Daoy (cell line): ENCODE results near the gene SCGN. TPM values are rescaled to one million over a fixed set of nuclear protein-coding genes. Genes with fewer than 3 reads are reported as not detected.
"Not testable (repeated sequence)": the region's sequence is repeated elsewhere in the genome, so short reads cannot be mapped to it uniquely, and the experiment has no call there.

Source experiments
- DNase-seq: peaks from one replicate; pipeline ENCODE4 v3.0.0-alpha.2; 2015; ENCODE audit warnings: low read depth
- total RNA-seq: library from RNA; depleted of rRNA; stranded (reverse); fragments of >200 nt; shearing (Covaris generic); gene quantifications from 2 replicates; pipeline ENCODE4 v1.2.3, GENCODE V29; 2014; rRNA removed

Gene SCGN
- total RNA-seq, 1 experiment from 2014 or later, result not detected

GRCh38 chr6:25730907-25731306, 78.9 kb downstream of the SCGN start:
- no peak for DNase-seq

- no peak for DNase-seq
Measured at GRCh38 chr6:25731721-25732120, 79.7 kb downstream of the SCGN start.

DNA sequence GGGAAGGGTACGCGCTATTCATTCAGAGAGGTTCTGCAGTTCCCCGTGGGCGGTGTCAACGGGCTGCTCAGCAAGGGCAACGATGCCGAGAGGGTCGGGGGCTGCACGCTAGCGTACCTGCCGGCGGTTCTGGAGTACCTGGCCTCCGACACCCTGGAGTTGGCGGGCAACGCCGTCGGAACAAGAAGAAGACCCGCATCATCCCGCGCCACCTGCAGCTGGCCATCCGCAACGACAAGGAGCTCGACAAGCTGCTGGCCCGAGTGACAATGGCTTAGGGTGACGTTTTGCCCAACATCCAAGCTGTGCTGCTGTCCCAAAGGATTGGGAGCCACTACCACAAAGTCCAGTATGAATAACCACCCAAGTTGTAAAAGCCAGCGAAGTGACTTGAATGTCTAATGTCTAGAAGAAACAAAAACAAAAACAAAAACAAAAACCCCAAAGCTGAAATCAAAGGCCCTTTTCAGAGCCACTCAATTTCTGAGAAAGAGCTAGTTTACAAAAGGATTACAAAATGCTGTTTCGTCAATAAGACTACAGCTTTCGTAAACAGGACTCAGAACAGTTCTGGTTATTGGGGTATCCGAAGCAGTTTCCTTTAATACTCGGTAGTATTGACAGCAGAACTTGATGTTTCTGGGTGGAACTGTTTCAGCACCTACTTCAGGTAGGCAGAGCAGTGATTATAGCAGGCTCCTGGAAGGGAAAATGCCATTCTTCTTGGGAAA, 80.6 kb downstream of the SCGN start:
- no peak for DNase-seq

- DNase-seq, result no peak
Measured at GRCh38 chr6:25735261-25735660, 83.2 kb downstream of the SCGN start.

DNA sequence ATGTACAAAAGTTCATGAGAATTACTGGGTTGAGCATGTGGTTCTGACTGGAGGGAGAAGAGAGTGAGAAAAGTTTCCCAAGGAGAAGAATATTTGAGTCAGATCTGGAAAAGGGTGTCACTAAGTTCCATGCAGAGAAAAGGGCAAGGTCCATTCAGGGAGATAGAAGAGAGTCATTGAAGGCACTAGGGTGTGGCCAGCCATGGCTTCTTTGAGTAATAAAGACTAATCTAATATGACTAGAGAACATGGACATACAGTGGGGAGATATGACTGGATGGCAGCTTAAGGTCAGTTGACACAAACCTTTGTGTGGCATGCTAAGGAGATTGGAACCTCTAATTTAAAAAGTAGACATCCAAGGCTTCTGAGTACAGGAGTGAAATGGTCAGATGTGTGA, 91.9 kb downstream of the SCGN start:
- DNase-seq, result no peak

- DNase-seq, result no peak
Measured at GRCh38 chr6:25745836-25746235, 93.8 kb downstream of the SCGN start.

GRCh38 chr6:25746968-25747367, 95.0 kb downstream of the SCGN start:
- DNase-seq, result no peak

DNA sequence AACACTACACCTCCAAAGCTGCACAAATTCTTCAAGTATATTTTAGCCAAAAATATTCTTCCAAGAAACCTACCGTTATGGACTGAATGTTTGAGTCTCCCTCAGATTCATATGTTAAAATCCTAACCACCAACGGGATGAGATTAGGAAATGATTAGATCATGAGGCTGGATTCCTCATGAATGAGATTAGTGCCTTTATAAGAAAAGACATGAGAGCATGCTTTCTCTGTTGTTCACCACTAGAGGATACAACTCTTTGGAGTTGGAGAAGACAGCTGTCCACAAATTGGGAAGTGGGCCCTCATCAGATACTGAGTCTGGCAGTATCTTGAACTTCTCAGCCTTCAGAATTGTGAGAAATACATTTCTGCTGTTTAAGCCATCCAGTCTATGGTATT, 95.5 kb downstream of the SCGN start:
- no peak for DNase-seq

DNA sequence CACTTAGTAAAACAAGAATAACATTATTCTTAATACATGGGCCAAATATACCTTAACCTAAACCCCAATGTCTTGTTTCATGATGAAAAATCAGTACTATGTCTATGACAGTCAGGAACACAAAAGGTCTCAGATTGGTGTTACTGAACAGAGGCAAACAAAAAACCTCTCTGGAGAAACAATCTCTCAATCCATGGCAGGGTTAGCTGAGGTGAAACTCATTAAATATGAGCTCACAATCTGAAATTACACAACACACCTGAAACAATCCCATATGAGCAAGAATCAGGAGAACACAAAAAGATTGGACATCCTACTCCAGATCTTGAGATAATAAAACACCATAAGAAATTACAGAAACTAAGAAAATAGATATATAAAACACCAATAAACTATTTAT, 96.0 kb downstream of the SCGN start:
- DNase-seq, result no peak

GRCh38 chr6:25748601-25749517, 96.8 kb downstream of the SCGN start:
- not testable (repeated sequence) for DNase-seq

- no peak for DNase-seq
Measured at GRCh38 chr6:25749837-25750236, 97.8 kb downstream of the SCGN start.

DNA sequence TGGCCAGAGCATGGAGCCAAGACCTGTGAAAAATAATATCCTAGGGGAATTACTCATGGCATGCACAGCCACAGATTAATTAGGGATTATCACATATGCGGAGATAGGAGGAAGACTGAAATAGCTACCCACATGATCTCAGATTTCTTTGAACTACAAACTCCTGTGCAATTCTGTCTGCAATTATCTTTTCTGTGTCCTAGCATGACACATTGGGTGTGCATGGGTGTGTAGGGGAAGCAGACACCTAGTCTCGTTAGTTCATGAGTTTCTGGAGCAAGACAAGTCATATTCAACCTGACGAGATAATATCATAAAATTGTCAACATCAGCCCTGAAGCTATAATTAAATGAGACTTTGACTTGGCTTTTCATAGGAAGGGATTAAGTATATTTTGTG, 98.9 kb downstream of the SCGN start:
- no peak for DNase-seq

Other genes with a start within 250 kb of the SCGN start
- gene SLC17A4, start 102.5 kb downstream of the SCGN start, total RNA-seq, result not detected in 2 replicates
- not detected in 2 replicates for gene SLC17A1, start 179.8 kb downstream of the SCGN start, total RNA-seq
- gene SLC17A3, start 222.0 kb downstream of the SCGN start, total RNA-seq, result not detected in 2 replicates